Mononuclear cell (primary cell): ENCODE measurements around the gene NELL1. TPM values are rescaled to one million over a fixed set of nuclear protein-coding genes. Genes with fewer than 3 reads are reported as not detected.

Source experiments
- H3K27me3 ChIP-seq: 2 replicates; pipeline ENCODE4 v1.6.0; 2011; ENCODE audit warnings: low read length, control low read depth; ENCODE audit not compliant: insufficient read depth
- H3K4me1 ChIP-seq: 2 replicates; pipeline ENCODE4 v1.5.1; 2011; ENCODE audit warnings: mild to moderate bottlenecking, low read length, control low read depth; ENCODE audit not compliant: insufficient read depth
- H3K4me3 ChIP-seq: 2 replicates; pipeline ENCODE4 v1.5.1; 2011; ENCODE audit warnings: mild to moderate bottlenecking, low read length, moderate library complexity
- H3K9me3 ChIP-seq: 2 replicates; pipeline ENCODE4 v1.5.1; 2011; ENCODE audit warnings: low read depth, mild to moderate bottlenecking, control low read depth, low read length
- total RNA-seq: library from RNA; depleted of rRNA; stranded (reverse); fragments of >200 nt; gene quantifications from one replicate; pipeline ENCODE4 v1.2.3, GENCODE V29; 2012

The NELL1 gene
- total RNA-seq, 1 donor: not detected

DNA sequence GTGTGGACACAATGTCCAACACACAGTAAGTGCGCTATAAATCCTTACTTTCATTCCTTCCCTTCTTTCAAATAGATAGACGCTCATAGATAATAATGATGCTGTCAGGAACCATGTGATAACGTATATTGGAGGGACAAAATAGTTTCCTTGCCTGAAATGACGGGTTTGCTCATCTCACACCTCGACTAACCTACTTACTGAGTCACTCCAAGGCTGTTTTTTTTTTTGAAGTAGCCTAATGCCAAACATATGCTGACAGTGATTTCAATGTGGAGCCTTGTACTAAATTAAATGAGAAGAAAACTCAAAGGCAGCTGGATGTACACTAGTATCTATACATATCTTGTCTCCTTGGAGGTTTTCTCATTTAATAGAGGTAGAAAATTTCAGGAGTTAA is 400.5 kb downstream of the NELL1 start:
- H3K27me3 ChIP-seq: no peaks in the 10 kb centered on the region
- no peaks in the 10 kb centered on the region for H3K4me1 ChIP-seq
- no peak overlapping the region for H3K4me3 ChIP-seq
- no peaks in the 10 kb centered on the region for H3K9me3 ChIP-seq

DNA sequence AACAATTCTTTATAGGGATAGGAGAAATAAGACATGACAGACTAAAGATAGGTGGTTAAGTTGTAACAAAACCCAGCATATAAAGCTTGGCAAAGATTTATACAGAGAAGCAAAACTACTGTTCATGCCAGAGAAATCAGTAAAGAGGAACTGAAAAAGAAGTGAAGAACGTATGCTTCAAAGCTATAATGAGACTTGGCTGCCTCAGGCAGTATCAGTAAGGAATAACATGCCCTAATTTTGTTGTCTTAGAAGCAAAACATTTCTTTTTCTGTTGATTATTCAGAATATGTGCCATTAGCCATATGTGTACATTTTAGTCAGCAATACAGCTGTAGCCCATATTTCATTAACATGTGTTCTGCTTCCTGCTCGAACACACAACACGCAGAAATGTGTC is 403.2 kb downstream of the NELL1 start:
- Histone ChIP-seq H3K4me3 (no peak overlapping the region), H3K9me3 (no peaks in the 10 kb centered on the region), H3K27me3 (no peaks in the 10 kb centered on the region), H3K4me1 (no peaks in the 10 kb centered on the region)

DNA sequence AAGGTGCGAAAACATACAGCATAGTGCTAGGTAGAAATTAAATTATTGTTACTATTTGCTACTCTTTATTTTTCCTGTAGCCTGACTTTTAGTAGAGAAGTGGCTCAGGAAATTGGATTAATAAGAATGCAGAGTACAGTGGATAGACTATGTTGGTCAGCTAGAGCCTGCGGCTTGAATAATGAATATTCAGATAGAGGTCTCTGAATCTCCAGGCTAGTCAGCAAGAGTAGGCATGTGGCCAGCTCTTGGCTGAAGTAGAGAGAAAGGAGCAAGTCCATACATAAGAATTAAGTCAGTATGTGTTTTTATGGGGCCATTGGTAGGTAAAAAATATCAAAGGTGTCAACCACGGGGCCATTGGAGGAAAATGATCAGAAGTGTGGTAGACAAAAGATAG is 413.5 kb downstream of the NELL1 start:
- no peaks in the 10 kb centered on the region for H3K27me3 ChIP-seq
- H3K4me1 ChIP-seq: no peaks in the 10 kb centered on the region
- no peak overlapping the region for H3K4me3 ChIP-seq
- no peaks in the 10 kb centered on the region for H3K9me3 ChIP-seq

DNA sequence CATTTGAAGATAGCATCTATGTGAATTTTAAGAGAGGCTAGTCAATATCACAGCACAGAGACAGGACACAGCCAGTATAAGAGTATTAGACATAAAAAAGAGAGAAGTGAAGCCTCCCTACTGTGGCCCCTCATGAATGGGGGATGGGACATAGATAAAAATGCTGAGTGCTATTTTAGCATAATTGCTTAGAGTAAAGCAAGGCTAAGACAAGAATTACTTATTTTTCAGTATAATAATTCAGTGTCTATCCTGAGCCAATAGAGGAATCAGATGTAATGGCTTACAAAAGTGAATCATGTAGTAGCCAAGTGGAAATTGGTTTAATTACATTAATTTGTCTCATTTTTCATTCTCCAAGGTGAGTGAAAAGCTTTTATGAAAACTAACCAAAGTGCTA is 419.5 kb downstream of the NELL1 start:
- H3K27me3 ChIP-seq: no peaks in the 10 kb centered on the region
- H3K9me3 ChIP-seq: no peaks in the 10 kb centered on the region
- H3K4me3 ChIP-seq: no peak overlapping the region
- H3K4me1 ChIP-seq: no peaks in the 10 kb centered on the region

DNA sequence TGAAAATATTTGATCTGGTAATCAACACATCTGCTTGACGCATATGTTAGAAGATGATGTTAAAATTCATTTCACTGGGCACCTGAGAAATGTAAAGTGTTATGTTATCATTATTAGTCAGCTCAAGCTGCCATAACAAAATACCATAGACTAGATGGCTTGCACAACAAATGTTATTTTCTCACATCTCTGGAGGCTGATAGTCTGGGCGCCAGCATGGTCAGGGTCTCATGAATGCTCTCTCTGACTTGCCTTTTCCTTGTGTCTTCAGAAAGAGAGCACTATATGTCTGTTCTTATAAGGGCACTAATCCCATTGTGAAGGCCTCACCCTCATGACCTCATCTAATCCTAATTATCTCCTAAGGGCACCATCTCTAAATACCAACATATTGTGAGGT is 435.3 kb downstream of the NELL1 start:
- Histone ChIP-seq H3K27me3 (no peaks in the 10 kb centered on the region), H3K9me3 (no peaks in the 10 kb centered on the region)

DNA sequence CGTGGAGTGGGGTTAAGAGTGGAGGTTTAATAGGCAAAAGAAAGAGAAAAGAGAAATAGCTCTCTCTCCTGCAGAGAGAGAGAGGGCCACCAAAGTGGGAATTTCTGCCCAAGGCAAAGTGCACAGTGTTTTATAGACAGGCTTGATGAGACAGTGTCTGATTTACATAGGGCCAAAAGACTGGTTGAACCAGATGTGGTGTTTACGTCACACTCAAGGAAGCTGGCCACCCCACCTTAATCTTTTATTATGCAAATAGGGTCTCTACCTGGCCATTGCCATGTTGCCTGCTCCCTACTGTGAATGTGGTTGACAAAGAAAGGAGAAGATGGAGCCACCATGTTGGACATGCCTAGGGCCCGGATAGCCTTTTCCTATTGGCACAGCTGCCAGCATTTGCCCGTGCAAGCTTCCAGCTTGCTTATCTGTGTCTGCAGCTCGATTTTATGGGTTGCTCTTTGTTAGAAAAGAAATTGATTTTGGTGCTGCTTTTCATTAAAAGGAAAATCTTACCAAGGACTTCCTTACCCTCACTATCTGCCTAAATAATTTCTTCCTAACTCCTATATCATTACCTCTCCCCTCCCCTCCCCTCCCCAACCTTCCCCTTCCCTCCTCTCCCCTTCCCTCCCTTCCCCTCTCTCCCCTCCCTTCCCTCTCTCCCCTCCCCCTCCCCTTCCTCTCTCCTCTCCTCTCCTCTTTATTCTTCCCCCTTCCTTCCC is 436.0 kb downstream of the NELL1 start:
- Histone ChIP-seq H3K9me3 (no peaks in the 10 kb centered on the region), H3K4me3 (no peak overlapping the region), H3K4me1 (no peaks in the 10 kb centered on the region), H3K27me3 (no peaks in the 10 kb centered on the region)

More for the DNA sequence above, 435.3 kb downstream of the NELL1 start:
- H3K4me3 ChIP-seq: no peak overlapping the region
- no peaks in the 10 kb centered on the region for H3K4me1 ChIP-seq

DNA sequence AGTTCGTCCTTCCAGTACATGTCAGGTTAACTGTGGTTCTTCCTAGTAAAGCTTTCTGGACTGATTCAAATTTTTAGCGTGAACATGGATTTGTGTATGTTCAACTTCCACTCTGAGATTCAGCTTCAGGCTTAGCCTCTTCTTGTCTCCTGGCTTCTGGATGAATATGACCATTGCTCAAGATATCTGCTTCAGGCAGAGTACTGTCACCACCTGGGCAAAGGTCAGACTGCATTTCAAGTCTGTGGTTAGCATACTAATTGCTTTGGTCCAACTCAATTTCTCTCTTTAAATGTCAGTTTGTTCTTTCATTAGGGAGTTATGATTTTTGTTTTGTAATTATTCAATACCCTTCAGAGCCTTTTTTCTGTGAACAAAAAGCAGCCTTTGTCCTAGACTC is 440.0 kb downstream of the NELL1 start:
- H3K27me3 ChIP-seq: no peaks in the 10 kb centered on the region
- H3K4me3 ChIP-seq: no peak overlapping the region
- no peaks in the 10 kb centered on the region for H3K9me3 ChIP-seq
- H3K4me1 ChIP-seq: no peaks in the 10 kb centered on the region

DNA sequence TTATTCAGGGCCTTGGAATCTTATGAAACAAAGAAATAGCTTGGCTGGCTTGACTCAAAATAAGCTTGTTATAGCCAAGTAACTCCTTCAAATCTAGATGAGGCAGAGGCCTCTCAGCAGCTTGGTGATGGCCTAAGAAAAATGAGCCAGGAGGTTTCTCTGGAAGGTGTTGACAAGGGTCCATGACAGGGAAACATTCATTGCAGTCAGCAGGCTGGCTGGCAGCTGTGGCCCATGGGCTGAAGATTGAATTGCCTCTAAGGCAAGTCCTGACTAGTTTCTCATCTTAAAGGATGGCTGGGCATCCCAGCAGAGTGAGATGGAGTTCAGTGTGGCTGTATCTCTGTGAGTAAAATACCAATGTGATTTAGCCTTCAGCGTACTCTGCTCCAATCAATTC is 441.0 kb downstream of the NELL1 start:
- Histone ChIP-seq H3K9me3 (no peaks in the 10 kb centered on the region), H3K4me1 (no peaks in the 10 kb centered on the region), H3K4me3 (no peak overlapping the region), H3K27me3 (no peaks in the 10 kb centered on the region)

DNA sequence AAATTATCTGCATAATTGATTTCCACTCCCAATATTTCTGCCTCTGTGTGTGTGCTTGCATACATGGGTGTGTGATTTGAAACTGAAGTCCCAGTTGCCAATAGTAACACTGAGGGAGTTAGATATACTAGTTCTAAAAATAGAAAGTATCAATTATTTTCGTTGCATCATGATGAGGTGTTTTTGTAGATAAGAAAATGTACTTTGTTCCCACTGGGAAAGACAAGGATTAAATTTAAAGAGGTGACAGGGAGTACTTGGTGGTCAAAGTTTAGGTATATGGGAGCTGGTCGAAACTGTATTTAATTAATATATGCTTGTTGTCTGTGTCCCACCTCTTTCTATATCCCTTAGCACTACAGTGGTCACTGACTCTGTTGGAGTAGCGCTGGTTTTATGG is 444.5 kb downstream of the NELL1 start:
- no peaks in the 10 kb centered on the region for H3K27me3 ChIP-seq
- no peak overlapping the region for H3K4me3 ChIP-seq
- H3K4me1 ChIP-seq: no peaks in the 10 kb centered on the region
- no peaks in the 10 kb centered on the region for H3K9me3 ChIP-seq

DNA sequence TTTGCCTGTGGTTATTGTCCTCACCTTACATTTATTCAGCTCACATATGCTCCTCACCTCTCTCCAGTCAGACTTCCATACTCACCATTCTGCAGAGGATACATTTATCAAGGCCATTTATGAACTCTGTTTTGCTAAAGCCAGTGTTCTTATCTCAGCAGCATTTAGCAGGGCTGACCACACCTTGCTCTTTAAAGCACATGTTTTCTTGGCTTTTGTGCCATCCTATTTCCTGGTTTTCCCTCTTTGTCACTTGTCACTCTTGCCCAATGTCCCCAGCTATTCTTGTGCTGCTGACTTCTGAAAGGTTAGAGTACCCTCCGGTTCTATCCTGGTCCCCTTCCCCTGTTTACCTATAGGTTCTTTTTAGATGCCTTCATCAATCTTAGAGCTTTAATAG is 446.6 kb downstream of the NELL1 start:
- Histone ChIP-seq H3K4me1 (no peaks in the 10 kb centered on the region), H3K4me3 (no peak overlapping the region), H3K27me3 (no peaks in the 10 kb centered on the region)

DNA sequence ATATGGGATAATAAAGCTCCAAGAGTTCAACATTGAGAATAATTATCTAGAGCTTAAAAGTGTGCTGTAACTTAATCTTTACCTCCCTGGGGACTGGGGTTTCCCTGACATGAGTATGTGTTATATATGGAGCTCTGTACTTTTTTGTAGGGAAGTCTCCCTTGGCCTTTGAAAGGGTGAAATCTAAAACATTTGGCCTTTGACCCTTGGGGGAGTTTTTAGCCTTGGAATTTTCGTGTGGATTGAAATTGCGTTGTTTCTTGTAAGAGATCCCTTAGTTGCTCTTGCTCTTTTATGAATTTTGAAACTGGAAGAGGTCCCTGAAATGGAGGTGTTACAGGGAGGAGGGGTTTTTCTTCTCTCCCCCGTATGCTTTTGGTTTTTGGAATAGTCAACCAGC is 450.0 kb downstream of the NELL1 start:
- Histone ChIP-seq H3K9me3 (no peaks in the 10 kb centered on the region), H3K4me3 (no peak overlapping the region), H3K4me1 (no peaks in the 10 kb centered on the region), H3K27me3 (no peaks in the 10 kb centered on the region)

More for the DNA sequence above, 446.6 kb downstream of the NELL1 start:
- H3K9me3 ChIP-seq: no peaks in the 10 kb centered on the region

DNA sequence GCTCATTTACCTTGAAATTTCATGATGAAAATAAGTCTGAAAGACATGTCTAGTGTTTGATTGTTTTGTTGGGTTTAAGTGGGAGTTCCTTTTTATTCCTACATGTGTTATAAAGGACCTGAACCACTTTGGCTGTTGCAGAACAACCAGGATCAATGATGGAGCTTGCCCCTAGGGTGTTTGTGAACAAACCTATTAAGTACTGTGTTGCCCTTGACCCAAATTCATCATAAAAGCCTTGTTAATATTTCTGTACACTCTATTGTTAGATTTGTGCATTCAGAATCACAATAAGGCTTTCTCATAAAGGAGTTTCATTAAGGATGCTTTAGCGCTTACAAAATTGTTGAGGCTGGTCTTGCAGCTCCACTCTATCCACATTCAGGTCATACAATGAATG is 452.6 kb downstream of the NELL1 start:
- no peak overlapping the region for H3K4me3 ChIP-seq
- no peaks in the 10 kb centered on the region for H3K27me3 ChIP-seq
- no peaks in the 10 kb centered on the region for H3K4me1 ChIP-seq
- H3K9me3 ChIP-seq: no peaks in the 10 kb centered on the region

DNA sequence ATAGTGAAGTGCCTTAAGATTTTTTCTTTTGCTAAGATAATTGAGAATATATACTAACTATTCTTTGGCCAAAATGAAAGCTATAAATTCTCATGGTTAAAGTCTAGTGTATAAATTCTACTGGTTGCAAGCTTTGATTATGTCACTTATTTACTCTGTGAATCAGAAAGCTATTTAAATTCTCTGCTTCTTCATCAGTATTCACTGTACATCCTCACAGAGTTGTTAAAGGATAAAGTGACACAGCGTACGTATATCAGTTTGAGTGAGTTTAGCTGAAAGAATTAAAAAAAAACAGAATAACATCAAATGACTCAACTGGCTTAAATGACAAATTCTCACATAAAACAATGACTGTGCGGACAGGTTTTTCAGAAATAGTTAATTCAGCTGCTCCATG is 453.1 kb downstream of the NELL1 start:
- H3K27me3 ChIP-seq: no peaks in the 10 kb centered on the region
- no peaks in the 10 kb centered on the region for H3K4me1 ChIP-seq
- no peak overlapping the region for H3K4me3 ChIP-seq
- no peaks in the 10 kb centered on the region for H3K9me3 ChIP-seq

DNA sequence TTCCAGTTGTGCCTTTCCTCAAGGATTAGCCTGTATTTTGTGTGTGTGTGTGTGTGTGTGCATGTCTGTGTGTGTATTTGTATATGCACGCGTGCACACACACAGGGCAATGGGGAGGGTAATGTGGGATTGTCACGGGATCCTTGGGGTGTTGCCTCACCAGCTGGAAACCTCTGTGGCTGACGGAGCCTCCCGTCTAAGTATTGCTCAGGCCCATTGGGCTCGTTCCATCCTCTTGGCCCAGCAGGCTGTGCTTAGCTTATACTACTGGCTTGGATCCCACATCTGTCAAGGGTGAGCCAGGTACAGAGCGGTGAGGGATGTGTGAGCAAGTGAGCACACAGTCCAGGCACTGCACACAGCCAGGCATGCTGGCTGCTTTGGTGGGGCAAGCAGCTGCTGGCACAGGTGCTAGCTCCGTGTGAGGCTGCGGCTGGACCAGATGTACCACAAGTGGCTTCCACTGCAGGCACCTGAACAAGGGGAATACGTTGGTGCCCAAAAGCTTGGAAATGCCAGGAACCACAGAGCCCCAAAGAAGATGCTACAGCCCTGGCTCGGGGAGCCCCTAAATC is 462.8 kb downstream of the NELL1 start:
- no peaks in the 10 kb centered on the region for H3K9me3 ChIP-seq
- no peaks in the 10 kb centered on the region for H3K4me1 ChIP-seq
- H3K27me3 ChIP-seq: no peaks in the 10 kb centered on the region
- no peak overlapping the region for H3K4me3 ChIP-seq

DNA sequence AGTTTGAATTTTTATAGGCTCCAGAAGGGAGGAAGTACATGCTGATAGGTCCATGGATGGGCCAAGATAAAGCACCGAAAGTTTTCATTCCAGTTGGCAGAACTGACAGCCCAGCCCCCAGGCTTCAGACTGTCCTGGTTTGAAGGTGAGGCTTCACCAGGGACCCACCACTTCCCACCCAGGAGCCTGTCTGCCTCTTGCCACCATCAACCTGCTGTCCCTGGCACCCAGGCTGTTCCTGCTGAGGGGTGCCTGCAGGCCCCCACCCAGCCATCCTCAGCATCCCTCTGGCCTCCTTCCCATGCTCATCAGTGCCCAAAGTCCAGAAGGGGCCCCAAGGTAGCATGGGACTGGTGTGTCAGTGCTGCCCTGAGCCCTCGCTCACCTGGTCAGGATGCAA is 463.9 kb downstream of the NELL1 start:
- no peaks in the 10 kb centered on the region for H3K27me3 ChIP-seq
- H3K4me3 ChIP-seq: no peak overlapping the region
- no peaks in the 10 kb centered on the region for H3K9me3 ChIP-seq
- H3K4me1 ChIP-seq: no peaks in the 10 kb centered on the region

DNA sequence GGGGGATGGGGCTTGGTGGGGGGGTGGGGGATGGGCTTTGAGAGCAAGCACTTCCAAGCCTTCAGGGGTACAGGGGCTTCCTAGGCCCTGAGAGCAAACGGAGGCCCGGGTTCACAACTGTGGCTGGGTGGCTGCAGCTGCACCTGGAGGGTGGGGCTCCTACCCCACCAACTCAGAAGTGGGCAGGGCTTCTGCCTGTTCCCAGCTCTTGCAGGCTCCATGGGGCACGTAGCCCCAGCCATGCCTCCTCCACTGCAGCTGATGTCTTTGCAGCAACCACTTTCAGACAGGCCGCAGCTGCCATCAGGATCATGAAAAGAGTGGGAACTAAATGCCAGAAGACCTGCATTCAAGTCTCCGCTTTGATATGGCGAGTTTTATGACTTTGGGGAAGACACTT is 464.3 kb downstream of the NELL1 start:
- Histone ChIP-seq H3K4me3 (no peak overlapping the region), H3K9me3 (no peaks in the 10 kb centered on the region), H3K4me1 (no peaks in the 10 kb centered on the region), H3K27me3 (no peaks in the 10 kb centered on the region)
